ENCODE measurements around the gene DCLK1. TPM values are rescaled to one million over a fixed set of nuclear protein-coding genes. Genes with fewer than 3 reads are reported as not detected.

Gene DCLK1
- total and polyA plus RNA-seq, 4 donors, result 0.04 to 0.56 (median 0.20) TPM

DNA sequence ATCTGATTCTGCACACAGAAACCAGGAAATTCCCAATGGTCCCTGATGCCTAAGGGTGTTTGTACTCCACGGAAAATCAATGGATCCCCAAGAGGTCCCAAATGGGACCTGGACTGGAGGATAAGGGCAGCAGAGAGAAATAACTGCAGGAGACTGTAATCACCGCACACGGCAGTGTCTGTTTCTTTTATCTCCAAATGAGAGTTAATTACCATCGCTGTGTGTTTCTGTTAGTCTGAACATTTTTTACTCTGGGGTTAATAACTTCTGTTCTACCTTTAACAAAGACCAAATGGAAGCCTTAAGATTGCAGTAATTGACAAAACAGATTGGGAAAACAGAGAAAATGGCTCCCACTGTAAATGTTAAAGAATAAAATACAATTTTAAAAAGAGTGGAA lies 320.9 kb downstream of the DCLK1 start:
- TF ChIP-seq, protein P1, sequence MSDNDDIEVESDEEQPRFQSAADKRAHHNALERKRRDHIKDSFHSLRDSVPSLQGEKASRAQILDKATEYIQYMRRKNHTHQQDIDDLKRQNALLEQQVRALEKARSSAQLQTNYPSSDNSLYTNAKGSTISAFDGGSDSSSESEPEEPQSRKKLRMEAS (IDR thresholded peaks at IDR 0.05), result no peak
- TF ChIP-seq, protein P2, sequence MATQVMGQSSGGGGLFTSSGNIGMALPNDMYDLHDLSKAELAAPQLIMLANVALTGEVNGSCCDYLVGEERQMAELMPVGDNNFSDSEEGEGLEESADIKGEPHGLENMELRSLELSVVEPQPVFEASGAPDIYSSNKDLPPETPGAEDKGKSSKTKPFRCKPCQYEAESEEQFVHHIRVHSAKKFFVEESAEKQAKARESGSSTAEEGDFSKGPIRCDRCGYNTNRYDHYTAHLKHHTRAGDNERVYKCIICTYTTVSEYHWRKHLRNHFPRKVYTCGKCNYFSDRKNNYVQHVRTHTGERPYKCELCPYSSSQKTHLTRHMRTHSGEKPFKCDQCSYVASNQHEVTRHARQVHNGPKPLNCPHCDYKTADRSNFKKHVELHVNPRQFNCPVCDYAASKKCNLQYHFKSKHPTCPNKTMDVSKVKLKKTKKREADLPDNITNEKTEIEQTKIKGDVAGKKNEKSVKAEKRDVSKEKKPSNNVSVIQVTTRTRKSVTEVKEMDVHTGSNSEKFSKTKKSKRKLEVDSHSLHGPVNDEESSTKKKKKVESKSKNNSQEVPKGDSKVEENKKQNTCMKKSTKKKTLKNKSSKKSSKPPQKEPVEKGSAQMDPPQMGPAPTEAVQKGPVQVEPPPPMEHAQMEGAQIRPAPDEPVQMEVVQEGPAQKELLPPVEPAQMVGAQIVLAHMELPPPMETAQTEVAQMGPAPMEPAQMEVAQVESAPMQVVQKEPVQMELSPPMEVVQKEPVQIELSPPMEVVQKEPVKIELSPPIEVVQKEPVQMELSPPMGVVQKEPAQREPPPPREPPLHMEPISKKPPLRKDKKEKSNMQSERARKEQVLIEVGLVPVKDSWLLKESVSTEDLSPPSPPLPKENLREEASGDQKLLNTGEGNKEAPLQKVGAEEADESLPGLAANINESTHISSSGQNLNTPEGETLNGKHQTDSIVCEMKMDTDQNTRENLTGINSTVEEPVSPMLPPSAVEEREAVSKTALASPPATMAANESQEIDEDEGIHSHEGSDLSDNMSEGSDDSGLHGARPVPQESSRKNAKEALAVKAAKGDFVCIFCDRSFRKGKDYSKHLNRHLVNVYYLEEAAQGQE (IDR thresholded peaks at IDR 0.05), result no peak
- TF ChIP-seq, protein P3, sequence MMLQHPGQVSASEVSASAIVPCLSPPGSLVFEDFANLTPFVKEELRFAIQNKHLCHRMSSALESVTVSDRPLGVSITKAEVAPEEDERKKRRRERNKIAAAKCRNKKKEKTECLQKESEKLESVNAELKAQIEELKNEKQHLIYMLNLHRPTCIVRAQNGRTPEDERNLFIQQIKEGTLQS (IDR thresholded peaks at IDR 0.05), result no peak
- TF ChIP-seq FOXA2 (IDR thresholded peaks at IDR 0.05) (no peak), YY1 (IDR thresholded peaks at IDR 0.05) (no peak), FOXA1 (IDR thresholded peaks at IDR 0.05) (no peak)
- TF ChIP-seq, protein P4, sequence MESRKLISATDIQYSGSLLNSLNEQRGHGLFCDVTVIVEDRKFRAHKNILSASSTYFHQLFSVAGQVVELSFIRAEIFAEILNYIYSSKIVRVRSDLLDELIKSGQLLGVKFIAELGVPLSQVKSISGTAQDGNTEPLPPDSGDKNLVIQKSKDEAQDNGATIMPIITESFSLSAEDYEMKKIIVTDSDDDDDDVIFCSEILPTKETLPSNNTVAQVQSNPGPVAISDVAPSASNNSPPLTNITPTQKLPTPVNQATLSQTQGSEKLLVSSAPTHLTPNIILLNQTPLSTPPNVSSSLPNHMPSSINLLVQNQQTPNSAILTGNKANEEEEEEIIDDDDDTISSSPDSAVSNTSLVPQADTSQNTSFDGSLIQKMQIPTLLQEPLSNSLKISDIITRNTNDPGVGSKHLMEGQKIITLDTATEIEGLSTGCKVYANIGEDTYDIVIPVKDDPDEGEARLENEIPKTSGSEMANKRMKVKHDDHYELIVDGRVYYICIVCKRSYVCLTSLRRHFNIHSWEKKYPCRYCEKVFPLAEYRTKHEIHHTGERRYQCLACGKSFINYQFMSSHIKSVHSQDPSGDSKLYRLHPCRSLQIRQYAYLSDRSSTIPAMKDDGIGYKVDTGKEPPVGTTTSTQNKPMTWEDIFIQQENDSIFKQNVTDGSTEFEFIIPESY (IDR thresholded peaks at IDR 0.05), result no peak
- Histone ChIP-seq H3K36me3 (ENCODE audit: control insufficient read depth in 4 of 4, insufficient read depth in 3 of 4, low read depth in 1 of 4, low read length in 3 of 4) (no peaks in the 10 kb centered on the region), H3K27ac (ENCODE audit: low read depth in 1 of 2, low read length in 2 of 2) (no peak overlapping the region), H3K9ac (ENCODE audit: low read depth in 1 of 2, low read length in 2 of 2) (no peak overlapping the region), H3K4me3 (ENCODE audit: low read depth in 1 of 3, low read length in 3 of 3) (no peak overlapping the region), H3K4me1 (ENCODE audit: control insufficient read depth in 4 of 4, insufficient read depth in 4 of 4, low read length in 3 of 4) (no peaks in the 10 kb centered on the region), H3K27me3 (ENCODE audit: control insufficient read depth in 4 of 4, insufficient read depth in 4 of 4, low read length in 3 of 4) (peaks cover 0 to 5% (median 2%) of the 10 kb centered on the region in 4 donors), H3K9me3 (ENCODE audit: control insufficient read depth in 4 of 4, low read length in 3 of 4) (no peaks in the 10 kb centered on the region)
- 82% methylated on average over 4 of the region's 4 CpGs for WGBS
- no peak for DNase-seq (ENCODE audit: low spot score)

DNA sequence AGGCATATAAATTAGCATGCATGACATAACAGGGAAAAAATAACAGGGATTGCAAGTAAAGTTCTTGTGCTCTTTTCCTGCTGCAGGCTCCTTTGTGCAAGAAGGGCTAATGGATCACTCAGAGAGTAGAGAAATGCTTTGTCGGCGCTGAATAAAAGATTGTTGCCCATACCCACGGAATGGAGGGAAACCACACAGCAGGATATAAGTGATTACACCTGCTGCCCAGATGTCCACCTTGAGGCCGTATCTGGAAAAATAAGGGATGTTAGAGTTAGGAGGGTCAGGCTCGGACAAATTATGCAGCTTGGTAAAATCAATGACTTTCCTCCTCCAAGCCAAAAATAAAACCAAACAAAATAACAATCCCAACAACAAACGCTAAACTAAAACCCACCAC lies 322.3 kb downstream of the DCLK1 start:
- Histone ChIP-seq H3K27me3 (ENCODE audit: control insufficient read depth in 4 of 4, insufficient read depth in 4 of 4, low read length in 3 of 4) (peaks cover 0 to 5% (median 2%) of the 10 kb centered on the region in 4 donors), H3K9ac (ENCODE audit: low read depth in 1 of 2, low read length in 2 of 2) (no peak overlapping the region), H3K36me3 (ENCODE audit: control insufficient read depth in 4 of 4, insufficient read depth in 3 of 4, low read depth in 1 of 4, low read length in 3 of 4) (no peaks in the 10 kb centered on the region), H3K4me3 (ENCODE audit: low read depth in 1 of 3, low read length in 3 of 3) (no peak overlapping the region), H3K27ac (ENCODE audit: low read depth in 1 of 2, low read length in 2 of 2) (no peak overlapping the region), H3K4me1 (ENCODE audit: control insufficient read depth in 4 of 4, insufficient read depth in 4 of 4, low read length in 3 of 4) (no peaks in the 10 kb centered on the region), H3K9me3 (ENCODE audit: control insufficient read depth in 4 of 4, low read length in 3 of 4) (no peaks in the 10 kb centered on the region)
- DNase-seq (ENCODE audit: low spot score), result no peak
- 79% methylated on average over 6 of the region's 6 CpGs for WGBS
- TF ChIP-seq, protein P1 (IDR thresholded peaks at IDR 0.05), result no peak
- TF ChIP-seq, protein P3 (IDR thresholded peaks at IDR 0.05), result no peak
- TF ChIP-seq SP1 (IDR thresholded peaks at IDR 0.05), result no peak
- no peak for TF ChIP-seq EGR1 (IDR thresholded peaks at IDR 0.05; ENCODE audit: low read depth in 2 of 2)
- no peak for TF ChIP-seq RXRA (IDR thresholded peaks at IDR 0.05)
- TF ChIP-seq FOXA2 (IDR thresholded peaks at IDR 0.05), result no peak

DNA sequence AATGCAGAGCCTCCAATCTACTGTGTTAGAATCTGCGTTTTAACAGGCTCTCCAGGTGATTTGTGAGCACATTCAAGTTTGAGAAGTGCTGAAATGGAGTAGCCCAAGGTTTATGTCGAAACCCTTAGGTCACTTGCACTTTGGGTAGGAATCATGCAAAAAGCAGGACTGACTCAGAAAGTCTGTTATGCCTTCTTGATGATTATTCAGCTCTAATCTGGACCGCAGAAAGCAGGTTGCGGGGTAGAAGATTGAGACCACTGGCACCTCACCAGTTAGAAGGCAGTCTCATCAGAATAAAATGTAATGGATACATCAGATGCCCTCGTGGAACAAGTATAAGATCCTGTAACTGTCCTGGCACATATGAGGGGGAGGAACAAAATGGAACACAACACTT lies 326.3 kb downstream of the DCLK1 start:
- no peaks in the 10 kb centered on the region for H3K4me1 ChIP-seq (ENCODE audit: control insufficient read depth in 4 of 4, insufficient read depth in 4 of 4, low read length in 3 of 4)
- DNase-seq (ENCODE audit: low spot score), result no peak
- no peaks in the 10 kb centered on the region for H3K9me3 ChIP-seq (ENCODE audit: control insufficient read depth in 4 of 4, low read length in 3 of 4)
- WGBS, result 78% methylated on average over 5 of the region's 5 CpGs
- H3K27ac ChIP-seq (ENCODE audit: low read depth in 1 of 2, low read length in 2 of 2), result no peak overlapping the region
- H3K4me3 ChIP-seq (ENCODE audit: low read depth in 1 of 3, low read length in 3 of 3), result no peak overlapping the region
- H3K9ac ChIP-seq (ENCODE audit: low read depth in 1 of 2, low read length in 2 of 2), result no peak overlapping the region
- H3K36me3 ChIP-seq (ENCODE audit: control insufficient read depth in 4 of 4, insufficient read depth in 3 of 4, low read depth in 1 of 4, low read length in 3 of 4), result no peaks in the 10 kb centered on the region
- H3K27me3 ChIP-seq (ENCODE audit: control insufficient read depth in 4 of 4, insufficient read depth in 4 of 4, low read length in 3 of 4), result peaks cover 0 to 4% (median 0%) of the 10 kb centered on the region in 4 donors
- no peak for TF ChIP-seq FOXA1 (IDR thresholded peaks at IDR 0.05)
- no peak for TF ChIP-seq TAF1 (conservative IDR thresholded peaks at IDR 0.05)
- TF ChIP-seq, protein P3 (IDR thresholded peaks at IDR 0.05), result no peak
- no peak for TF ChIP-seq RAD21 (IDR thresholded peaks at IDR 0.05)
- TF ChIP-seq YY1 (IDR thresholded peaks at IDR 0.05), result no peak
- TF ChIP-seq NR2F2 (IDR thresholded peaks at IDR 0.05), result no peak
- no peak for TF ChIP-seq SP1 (IDR thresholded peaks at IDR 0.05)
- TF ChIP-seq, protein P2 (IDR thresholded peaks at IDR 0.05), result no peak
- no peak for TF ChIP-seq RXRA (IDR thresholded peaks at IDR 0.05)
- no peak for TF ChIP-seq HNF4G (IDR thresholded peaks at IDR 0.05)
